ENCODE results near the gene ARMC5.
"Not testable (repeated sequence)": the region's sequence is repeated elsewhere in the genome, so short reads cannot be mapped to it uniquely, and the experiment has no call there.

The ARMC5 gene

DNA sequence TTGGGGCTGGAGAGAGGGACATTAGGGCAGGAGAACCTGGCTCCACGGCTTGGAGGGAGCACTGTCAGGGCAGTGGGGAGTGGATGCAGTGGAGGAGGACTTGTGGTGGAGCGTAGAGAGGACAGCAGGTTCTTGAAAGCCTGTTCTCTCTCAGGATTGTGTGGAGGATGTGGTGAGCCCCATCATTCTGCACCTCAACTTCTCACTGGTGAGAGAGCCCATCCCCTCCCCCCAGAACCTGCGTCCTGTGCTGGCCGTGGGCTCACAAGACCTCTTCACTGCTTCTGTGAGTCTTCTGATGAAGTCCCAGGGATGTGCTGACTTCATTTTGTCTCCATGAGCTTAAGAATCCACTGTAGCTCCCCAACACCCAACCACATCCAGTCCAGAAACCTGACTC is 44.6 kb upstream of the ARMC5 start:
- ChIA-PET POLR2A (no interaction called here), CTCF (interaction anchor here (1.3 to 2.0 kb wide), 2 partner anchors 15 to 32 kb away, joined by 3 to 5 read pairs; no protein-coding TSS in a partner anchor)
- TF ChIP-seq CTCF (IDR thresholded peaks at IDR 0.05; ENCODE audit: control extremely low read depth, extremely low read depth, low read depth, missing control alignments): no peak
- no peak for DNase-seq (ENCODE audit: extremely low spot score)

- POLR2A ChIA-PET: no interaction called here
- CTCF ChIA-PET: interaction anchor here (1.5 kb wide), 1 partner anchor 26 kb away, joined by 4 read pairs; the partner anchor contains the start of gene ZNF843
- no peak for TF ChIP-seq CTCF (IDR thresholded peaks at IDR 0.05; ENCODE audit: control extremely low read depth, extremely low read depth, low read depth, missing control alignments)
- DNase-seq (ENCODE audit: extremely low spot score): no peak
These were observed 42.9 kb upstream of the ARMC5 start for GRCh38 chr16:31416371-31416770.

DNA sequence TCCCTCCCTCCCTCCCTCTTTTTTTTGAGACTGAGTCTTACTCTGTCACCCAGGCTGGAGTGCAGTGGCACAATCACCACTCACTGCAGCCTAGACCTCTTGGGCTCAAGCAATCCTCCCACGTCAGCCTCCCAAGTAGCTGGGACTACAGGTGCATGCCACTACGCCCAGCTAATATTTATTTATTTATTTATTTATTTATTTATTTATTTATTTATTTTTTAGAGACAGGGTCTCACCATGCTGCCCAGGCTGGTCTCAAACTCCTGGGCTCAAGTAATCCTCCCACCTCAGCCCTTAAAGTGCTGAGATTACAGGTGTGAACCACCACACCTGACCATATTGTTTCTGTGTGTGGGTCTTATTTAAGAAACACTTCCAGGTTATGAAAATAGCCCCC is 42.3 kb upstream of the ARMC5 start:
- DNase-seq (ENCODE audit: extremely low spot score); POLR2A ChIA-PET: not testable (repeated sequence)
- CTCF ChIA-PET: interaction anchor here (1.5 kb wide), 1 partner anchor 25 kb away, joined by 4 read pairs; the partner anchor contains the start of gene ZNF843

DNA sequence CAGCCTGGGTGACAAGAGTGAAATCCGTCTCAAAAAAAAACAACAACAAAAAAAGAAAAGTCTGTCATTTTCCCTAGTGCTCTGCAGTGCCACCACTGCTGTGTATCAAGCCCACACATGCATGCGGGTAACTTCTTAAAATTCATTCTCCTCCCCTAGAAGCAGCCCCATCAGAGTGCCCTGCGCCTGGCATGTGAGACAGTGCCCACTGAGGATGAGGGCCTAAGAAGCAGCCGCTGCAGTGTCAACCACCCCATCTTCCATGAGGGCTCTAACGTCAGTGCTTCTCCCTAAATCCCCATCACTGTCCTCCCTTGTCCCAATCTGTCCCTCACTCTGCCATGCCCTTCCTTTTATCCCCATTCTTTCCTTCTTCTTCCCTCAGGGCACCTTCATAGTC is 41.4 kb upstream of the ARMC5 start:
- DNase-seq (ENCODE audit: extremely low spot score): no peak
- no peak for TF ChIP-seq CTCF (IDR thresholded peaks at IDR 0.05; ENCODE audit: control extremely low read depth, extremely low read depth, low read depth, missing control alignments)
- POLR2A ChIA-PET: no interaction called here
- CTCF ChIA-PET: no interaction called here

DNA sequence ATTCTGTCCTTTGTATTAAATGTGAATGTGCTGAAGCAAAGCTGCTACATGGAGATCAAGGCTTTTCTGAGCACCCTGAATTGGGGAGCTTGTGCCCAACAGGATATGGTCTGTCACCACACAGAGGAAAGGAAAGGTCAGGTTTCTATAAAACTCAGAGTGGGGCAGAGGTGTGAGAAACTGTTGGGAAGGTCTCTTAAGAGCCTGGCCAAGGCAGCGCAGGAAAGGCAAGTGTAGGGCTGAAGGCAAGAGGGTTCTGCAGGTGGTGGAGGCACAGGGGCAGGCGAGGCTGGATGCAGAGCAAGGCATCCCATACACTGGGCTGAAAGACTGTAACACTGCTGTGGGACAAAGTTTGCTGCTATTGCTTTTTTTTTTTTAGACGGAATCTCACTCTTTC is 39.3 kb upstream of the ARMC5 start:
- ChIA-PET POLR2A (no interaction called here), CTCF (interaction anchor here (1.0 to 1.2 kb wide), 2 partner anchors 9 to 32 kb away, joined by 3 read pairs; no protein-coding TSS in a partner anchor)
- no peak for TF ChIP-seq CTCF (IDR thresholded peaks at IDR 0.05; ENCODE audit: control extremely low read depth, extremely low read depth, low read depth, missing control alignments)
- DNase-seq (ENCODE audit: extremely low spot score): no peak

DNA sequence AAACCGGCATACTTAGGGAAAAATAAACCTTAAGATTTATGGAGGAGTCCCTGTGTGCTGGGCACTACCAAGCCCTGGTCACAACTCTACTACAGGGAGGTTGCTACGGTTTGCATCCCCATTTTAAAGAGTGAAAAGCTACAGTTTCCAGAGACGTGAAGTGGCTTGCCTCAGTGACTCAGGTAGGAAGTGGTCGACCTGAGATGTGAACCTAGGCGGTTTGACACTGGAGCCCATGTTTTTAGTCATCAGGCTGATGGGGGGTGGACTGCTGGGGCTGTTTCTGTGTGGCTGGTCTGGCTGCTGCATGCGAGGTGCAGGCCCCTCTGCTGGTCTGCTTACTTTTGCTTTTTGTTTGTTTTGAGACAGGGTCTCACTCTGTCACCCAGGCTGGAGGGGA is 37.7 kb upstream of the ARMC5 start:
- CTCF ChIA-PET: interaction anchor here (0.9 to 2.0 kb wide), 4 partner anchors 21 to 279 kb away, joined by 3 to 4 read pairs (median 4); partner anchors contain the start of gene ZNF843
- peak; percentile 62 for DNase-seq (ENCODE audit: extremely low spot score)
- POLR2A ChIA-PET: no interaction called here
- no peak for TF ChIP-seq CTCF (IDR thresholded peaks at IDR 0.05; ENCODE audit: control extremely low read depth, extremely low read depth, low read depth, missing control alignments)

- no peak for TF ChIP-seq CTCF (IDR thresholded peaks at IDR 0.05; ENCODE audit: control extremely low read depth, extremely low read depth, low read depth, missing control alignments)
- POLR2A ChIA-PET: no interaction called here
- CTCF ChIA-PET: interaction anchor here (1.7 kb wide), 1 partner anchor 17 kb away, joined by 3 read pairs; no protein-coding TSS in a partner anchor
These were observed 36.1 kb upstream of the ARMC5 start for GRCh38 chr16:31423241-31423640.

More at GRCh38 chr16:31423241-31423640, 36.1 kb upstream of the ARMC5 start:
- no peak for DNase-seq (ENCODE audit: extremely low spot score)
